HTR-8/SVneo (cell line): ENCODE measurements around the gene C11orf71.

ENCODE experiments used
- DNase-seq: peaks from one replicate; pipeline ENCODE4 v3.0.0; 2011; ENCODE audit warnings: low spot score, mixed read lengths; ENCODE audit not compliant: insufficient read length
- FAIRE-seq: peaks from 2 replicates; lab custom pipeline; 2011; peaks lifted over from hg19 to GRCh38; lab: Jason Lieb, UNC

C11orf71 gene, protein sequence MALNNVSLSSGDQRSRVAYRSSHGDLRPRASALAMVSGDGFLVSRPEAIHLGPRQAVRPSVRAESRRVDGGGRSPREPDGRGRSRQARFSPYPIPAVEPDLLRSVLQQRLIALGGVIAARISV

DNA sequence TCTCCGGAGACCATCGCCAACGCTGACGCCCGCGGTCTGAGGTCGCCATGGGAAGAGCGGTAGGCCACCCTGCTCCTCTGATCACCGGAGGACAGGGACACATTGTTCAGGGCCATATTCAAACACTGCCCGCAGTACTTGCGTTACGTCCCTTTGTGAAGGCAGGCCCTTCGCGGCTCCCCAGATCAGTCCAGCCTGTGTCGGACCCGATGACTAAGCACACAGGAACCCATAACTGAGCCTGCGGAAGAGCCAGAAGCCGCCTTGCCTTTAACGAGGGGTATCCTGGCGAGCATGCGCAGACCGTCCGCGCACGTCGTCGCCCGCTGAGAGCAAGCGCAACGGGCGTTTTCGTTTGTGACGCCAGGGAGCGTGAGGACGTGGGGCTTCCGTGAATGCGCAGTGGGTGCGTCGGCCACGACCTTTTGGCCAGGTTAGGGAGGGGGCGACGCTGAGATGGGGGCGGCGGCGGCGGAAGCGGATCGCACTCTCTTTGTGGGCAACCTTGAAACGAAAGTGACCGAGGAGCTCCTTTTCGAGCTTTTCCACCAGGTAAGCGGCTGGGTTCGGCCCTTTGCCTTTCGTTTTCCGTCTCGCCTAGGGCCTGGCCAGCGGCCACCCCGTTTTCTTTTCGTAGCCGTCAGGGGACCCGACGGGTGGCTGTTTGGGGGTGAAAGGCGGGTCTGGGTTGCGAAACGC lies at the start of gene C11orf71, which contains the start of gene RBM7:
Gene C11orf71 (minus strand): TSS at position 296 of the 699 bp plus-strand sequence. CDS start 180 bp downstream, at position 116.
Gene RBM7 (plus strand): TSS at position 451 of the 699 bp plus-strand sequence. CDS start 6 bp downstream, at position 457.
- FAIRE-seq = peak; percentile 99
- DNase-seq = peak; percentile 93

DNA sequence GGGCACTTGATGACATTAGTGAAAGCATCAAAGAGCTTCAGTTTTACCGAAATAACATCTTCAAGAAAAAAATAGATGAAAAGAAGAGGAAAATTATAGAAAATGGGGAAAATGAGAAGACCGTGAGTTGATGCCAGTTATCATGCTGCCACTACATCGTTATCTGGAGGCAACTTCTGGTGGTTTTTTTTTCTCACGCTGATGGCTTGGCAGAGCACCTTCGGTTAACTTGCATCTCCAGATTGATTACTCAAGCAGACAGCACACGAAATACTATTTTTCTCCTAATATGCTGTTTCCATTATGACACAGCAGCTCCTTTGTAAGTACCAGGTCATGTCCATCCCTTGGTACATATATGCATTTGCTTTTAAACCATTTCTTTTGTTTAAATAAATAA lies 49.5 kb upstream of the C11orf71 start:
- DNase-seq (no peak), FAIRE-seq (no peak)

DNA sequence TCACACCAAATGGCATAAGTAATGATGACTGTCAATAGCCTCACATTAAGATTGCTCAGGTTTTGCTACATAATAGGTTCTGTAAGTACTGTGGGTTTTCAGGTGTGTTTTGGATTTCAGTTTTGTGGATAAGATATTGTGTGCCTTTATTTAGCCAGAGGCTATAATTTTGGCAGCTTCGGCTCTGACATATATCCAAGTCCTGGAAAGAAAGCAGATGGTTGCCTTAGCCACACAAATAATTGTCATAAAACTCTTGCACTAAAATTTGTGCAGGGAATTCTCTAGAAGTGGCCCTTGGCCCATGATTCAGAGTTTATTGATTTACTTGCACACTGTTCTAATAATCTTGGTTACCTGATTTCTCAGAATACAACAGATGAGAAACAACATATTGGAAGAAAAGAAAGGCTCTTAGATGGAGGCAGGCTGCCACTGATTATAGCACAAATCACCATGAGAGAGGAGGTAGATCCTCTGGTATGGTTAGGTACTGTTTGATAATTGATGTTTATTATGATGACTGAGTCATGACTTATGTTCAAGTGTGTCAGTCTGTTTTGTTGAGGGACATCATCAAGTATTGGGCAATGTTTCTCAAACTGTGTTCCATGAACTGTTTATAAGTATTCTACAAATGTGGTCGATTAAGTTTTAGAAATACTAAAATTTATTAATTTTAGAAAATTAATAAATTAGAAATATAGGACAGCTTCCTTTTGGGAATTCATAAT lies 48.6 kb upstream of the C11orf71 start:
- FAIRE-seq (peak; percentile 23), DNase-seq (no peak)

DNA sequence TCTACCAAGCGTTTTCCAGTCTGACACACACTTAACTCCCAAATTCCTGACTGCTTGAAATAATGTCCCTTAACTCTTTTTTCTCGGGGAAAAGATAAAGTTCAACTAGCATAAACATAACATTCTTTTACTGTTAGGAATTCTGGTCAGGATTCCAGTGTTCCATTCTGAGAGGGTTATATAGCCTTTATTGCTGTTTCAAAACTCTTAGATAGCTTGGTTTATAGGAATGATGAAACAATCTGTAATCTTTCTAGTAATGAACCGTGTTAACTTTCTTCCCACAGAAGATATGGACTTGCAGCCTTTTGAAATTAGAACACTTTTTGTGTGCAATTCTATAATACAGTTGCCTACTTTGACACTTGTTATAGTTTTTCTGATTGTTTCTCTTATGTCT lies 47.6 kb upstream of the C11orf71 start:
- DNase-seq = no peak
- no peak for FAIRE-seq

DNA sequence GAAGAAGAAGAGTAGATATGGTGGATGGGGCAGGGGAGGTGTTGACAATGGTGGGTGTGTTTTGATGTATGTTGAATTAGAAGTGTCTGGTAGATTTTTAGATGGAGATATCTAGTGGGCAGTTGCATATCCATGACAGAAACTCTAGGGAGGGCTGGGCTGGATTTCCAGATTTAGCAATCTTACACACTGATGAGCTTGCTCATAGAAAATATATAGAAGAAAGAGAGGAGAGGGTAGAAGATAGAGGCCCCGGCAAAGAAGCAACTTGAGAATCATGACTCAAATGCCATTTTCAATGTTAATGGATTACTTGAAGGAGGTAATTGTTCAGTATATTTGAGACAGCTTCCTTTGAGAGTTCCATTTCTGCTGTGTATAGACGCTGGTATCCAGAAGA lies 47.1 kb upstream of the C11orf71 start:
- no peak for FAIRE-seq

DNA sequence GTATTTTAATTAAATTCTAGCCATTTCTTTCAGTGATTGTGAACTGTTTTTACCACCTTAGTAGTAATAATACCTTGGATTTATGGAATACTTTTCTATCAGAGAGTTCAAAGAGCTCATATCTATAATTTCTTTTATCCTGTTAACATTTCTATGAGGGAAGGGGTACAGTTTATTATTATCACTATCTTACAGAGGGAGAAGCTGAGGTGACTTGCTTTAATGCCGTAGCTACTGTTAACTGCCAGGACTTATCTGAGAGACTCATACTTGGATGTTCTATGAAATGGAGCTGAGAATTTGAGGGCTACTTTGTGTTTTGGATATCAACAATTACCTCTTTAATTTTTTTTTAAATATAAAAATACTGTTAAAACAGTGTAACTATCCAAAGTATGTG lies 42.2 kb upstream of the C11orf71 start:
- DNase-seq (no peak), FAIRE-seq (no peak)

More for the DNA sequence above, 47.1 kb upstream of the C11orf71 start:
- DNase-seq = no peak

DNA sequence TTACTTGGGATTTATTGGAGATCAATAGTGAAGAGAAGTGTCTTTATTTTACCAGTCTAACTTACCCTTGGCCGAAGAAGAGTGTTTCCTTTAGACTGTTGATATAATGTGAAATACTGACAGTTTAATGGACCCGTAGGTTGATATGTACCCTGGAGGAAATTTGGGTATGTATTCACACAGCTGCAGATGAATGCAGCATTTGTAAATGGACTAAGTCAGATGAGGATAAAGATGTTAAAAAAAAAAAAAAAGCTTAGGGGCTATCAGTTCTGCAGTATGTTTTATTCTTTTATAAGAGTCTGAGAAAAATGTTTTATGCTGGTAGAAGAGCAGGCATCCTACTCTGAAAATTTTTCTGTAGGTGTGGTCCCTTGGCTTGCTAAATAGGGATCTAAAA lies 41.6 kb upstream of the C11orf71 start:
- FAIRE-seq (no peak), DNase-seq (no peak)

DNA sequence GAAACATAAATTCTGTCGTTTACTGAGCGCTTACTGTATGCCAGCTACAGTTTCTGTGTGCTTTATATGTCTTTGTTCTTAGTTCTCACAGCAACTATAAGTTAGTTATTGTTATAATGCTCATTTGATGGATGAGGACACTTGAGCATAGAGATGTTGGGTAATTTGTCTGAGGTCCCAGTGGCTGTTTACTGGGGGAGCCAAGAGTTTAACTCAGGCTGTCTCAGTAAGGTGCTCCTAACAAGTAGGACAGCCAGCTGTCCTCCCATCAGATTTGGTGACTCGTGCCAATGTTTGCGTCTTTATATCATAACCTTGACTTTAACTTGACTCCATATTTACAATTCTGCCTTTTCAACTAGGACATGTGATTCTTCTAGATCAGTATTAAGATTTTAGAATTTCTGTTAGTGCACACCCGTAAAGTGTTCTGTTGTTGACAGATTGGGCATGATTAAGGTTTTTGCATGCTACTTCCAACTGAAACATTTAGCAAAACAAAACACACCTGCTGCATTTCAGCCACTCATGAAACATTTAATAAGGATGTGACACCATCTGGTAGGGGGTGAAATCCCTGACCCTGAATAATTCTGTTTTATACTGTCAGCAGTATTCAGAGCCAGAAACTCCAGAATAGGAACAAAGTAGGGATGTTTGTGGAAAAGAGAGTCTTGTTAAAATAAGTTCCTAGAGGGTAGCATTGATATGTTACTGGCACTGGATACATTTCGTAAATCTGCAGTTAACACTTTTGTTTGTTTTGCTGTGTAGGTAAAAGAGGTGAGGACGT lies 40.9 kb upstream of the C11orf71 start:
- DNase-seq (no peak), FAIRE-seq (no peak)

DNA sequence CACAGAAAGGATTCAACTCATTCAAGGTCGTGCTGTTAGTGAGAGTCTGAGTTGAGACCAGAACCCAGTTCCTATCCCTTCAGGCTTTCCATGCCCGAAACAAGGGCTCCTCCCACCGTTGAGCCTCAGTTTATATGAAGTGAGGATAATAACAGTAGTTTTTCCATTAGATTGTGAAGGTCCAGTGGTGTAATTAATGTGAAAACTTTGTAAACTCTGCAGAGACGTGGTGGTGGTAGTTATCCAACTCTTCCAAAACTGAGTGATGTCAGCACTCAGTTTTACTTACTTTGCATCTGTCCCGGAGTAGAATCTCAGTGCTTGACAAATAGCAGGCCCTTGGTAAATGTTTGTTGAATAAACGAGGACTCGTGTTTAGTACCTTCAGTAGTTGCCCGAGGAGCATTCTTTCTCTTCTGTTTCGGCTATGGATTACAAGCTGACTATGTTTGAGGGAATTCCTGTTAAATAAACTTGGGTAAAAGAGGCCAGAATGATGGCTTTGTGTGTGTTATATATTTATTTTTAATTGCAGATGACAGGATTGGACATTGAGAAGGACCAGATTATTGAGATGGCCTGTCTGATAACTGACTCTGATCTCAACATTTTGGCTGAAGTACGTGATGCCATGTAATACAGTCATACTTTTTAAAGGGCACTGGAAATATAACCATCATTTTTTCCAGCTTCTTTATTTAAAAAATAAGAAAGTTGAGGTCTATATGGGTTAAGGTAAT lies 40.0 kb upstream of the C11orf71 start:
- FAIRE-seq = no peak
- DNase-seq = peak; percentile 3

DNA sequence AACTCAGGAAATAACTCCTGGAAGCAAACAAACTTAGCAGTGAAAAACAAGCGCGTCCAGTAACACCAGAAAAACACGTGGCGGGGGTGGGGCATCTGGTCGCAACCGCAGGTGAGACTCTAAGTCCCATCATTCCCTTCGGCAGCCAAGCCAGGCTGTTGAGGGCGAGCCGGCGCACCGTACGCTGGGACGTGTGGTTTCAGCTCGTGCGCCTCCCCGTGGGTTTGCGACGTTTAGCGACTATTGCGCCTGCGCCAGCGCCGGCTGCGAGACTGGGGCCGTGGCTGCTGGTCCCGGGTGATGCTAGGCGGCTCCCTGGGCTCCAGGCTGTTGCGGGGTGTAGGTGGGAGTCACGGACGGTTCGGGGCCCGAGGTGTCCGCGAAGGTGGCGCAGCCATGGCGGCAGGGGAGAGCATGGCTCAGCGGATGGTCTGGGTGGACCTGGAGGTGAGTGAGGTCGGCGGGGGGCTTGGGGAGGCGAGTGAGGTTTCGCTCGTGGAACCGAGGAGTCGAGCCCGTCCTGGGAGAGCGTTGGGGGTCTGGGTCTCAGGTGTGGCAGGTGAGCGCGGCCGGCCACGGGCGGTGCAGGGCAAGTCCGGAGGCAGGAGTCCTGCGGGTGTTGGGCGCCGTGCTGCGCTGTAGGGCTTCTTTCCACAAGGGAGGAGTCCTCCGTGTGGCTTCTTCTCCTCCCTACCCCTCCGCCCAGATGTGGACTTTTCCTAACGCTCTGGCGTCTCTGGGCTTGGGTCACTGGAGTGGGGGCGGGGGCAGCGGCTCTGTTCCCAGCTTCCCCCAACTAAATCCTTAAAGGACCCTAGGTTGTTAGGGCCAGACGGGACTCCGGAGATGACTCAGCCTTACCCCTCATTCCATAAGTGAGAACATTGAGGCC lies 39.2 kb upstream of the C11orf71 start, which contains the start of gene REXO2:
Gene REXO2 (plus strand): TSS at position 239 of the 892 bp plus-strand sequence. CDS start 62 bp downstream, at position 301.
- FAIRE-seq (peak; percentile 98), DNase-seq (peak; percentile 93)

DNA sequence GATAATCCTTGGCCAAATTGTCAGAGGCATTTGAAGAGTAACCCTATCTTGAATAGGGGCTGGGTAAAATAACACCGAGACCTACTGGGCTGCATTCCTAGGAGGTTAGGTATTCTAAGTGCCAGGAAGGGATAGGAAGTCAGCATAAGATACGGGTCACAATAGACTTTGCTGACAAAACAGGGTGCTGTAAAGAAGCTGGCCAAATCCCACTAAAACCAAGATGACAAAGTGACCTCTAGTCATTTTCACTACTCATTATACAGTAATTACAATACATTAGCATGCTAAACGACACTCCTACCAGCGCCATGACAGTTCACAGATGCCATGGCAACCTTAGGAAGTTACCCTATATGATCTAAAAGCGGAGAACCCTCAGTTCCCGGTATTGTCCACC lies 38.0 kb upstream of the C11orf71 start:
- DNase-seq = no peak

DNA sequence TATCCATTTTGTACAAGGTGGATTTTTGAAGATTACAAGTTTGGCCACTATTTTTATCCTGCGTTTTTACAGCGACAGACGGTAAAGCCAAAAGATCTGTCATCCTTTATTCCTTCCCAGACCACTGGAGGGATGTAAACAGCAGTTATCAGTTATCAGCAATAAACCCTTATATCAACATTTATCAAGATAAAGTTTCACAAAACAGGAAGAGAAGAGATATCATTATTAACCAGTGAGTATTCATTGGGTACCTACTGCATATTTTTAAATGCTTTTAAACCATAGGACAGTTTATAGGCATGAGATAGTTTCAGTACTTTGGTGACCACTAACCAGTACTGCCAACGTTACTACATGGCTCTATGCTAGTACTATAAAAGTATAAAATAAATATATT lies 33.1 kb upstream of the C11orf71 start:
- FAIRE-seq (no peak), DNase-seq (no peak)

More for the DNA sequence above, 38.0 kb upstream of the C11orf71 start:
- FAIRE-seq = no peak

DNA sequence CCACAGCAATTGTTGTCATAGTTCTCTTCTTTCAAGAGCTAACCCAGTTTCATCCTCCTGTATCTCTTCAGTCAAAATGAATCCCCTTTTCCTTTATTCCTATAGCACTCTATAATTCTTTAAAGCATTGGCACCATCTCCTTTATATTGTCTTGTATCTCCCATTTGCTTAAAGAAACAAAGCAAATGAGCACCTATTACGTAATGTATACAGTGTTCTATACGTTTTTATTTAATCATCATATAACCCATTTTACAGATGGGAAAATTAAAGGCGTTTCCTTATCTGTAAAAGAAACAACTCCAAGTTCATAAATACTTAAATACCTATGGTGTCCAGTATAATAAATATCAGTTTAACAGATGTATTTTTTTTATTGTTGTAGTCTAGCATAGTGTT lies 32.6 kb upstream of the C11orf71 start:
- FAIRE-seq (no peak), DNase-seq (no peak)

DNA sequence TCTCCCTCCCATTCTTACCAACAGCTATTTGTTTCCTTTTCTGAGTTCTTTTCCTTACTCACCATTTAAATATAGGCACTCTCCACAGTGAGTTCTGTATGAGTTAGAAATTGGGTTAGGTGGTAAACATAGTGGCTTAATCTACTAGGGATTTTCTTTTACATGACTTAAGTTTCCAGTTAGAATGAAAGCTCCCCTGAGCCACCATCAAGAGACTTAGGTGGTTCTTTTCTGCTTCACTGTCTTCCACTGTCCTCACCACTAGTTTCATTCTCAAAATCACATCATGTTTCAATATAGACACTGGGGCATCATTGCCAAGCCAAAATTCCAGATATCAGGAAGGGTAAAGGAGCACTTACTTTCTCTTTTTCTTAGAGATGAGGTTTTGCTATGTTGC lies 30.0 kb upstream of the C11orf71 start:
- DNase-seq = no peak
- no peak for FAIRE-seq

DNA sequence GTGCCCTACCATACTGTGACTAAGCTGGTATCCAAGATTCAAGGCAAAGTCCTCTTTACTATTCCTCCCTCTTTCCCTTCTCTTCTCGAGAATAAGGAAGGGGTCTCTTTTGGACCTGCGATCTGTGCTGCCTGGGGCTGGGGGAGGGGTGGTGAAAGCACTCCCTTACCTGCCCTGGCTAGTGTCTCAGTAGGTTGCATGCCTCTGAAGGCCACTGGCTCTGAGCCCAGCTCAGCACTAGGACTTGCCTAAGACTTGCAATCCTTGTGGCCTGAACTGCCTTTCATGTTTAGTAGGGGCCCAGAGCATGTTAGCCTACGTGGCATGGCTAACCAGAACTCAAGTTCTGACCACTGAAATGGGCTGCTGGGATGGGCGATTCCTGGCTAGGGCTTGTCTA lies 26.0 kb upstream of the C11orf71 start:
- DNase-seq (no peak), FAIRE-seq (no peak)

DNA sequence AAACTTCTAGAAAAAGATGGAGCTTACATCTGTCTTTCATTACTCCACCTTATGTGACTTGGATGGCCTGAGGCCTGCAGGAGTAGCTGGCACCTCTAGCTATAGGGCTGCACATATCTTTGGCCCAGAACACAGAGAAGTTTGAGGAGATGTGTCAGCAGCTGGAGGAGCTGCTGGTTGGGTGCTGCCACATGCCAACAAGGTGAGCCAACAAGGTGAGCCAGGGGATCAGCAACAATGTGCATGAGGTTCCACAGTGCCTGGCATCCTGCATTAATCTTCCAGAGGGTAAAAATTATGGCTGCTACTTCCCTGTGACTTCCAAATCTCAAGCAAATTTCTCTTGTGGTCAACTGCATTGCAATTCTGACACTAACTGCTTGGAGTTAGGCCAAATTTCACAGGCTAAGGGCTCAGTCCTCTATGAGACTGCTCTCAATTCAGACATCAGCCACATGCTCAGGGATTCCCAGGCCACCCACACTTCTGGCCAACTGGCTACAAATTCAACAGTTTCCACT lies 16.2 kb upstream of the C11orf71 start:
- DNase-seq = no peak
- peak; percentile 26 for FAIRE-seq

DNA sequence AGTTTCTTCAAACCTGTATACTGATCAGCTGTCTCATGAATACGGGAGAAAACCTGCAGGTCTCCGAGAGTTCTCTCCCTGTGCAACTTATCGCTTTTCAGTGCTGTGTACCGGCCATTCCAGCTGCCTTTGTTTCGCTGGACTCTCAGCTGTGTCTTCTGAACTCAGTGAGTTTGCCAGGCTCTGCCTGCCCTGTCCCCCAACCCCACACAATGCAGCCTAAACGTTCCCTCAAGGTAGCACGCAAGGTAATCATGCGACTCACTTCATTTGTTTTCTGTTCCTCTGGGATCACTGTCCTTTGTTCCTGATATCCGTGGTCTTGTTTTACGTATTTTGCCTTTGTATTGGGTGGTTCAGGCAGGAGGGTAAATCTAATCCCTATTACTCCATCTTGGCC lies 13.6 kb upstream of the C11orf71 start:
- no peak for FAIRE-seq

DNA sequence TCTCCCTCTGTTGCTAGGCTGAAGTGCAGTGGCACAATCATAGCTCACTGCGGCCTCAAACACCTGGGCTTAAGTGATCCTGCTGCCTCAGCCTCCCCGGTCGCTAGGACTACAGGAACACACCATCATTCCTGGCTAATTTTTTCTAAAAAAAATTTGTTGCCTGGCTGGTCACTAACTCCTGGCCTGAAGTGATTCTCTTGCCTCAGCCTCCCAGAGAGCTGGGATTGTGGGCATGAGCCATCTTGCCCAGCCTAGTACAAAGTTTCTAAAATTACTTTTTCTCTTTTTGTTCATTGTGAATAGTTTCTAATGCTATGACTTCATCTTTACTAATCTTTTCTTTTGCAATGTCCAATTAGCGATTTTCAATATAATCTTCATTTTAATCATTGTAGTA lies 12.6 kb upstream of the C11orf71 start:
- FAIRE-seq (no peak), DNase-seq (no peak)

More for the DNA sequence above, 13.6 kb upstream of the C11orf71 start:
- DNase-seq = no peak
